Measurements from ENCODE around the gene XXYLT1.

GRCh38 chr3:195031574-195032003, 239.4 kb downstream of the XXYLT1 start:
- TF ChIP-seq CTCF (IDR thresholded peaks at IDR 0.05; ENCODE audit: insufficient read depth, low read length, poor library complexity, severe bottlenecking): no peak
- TF ChIP-seq EZH2phosphoT487 (conservative IDR thresholded peaks at IDR 0.05; ENCODE audit: low read length): no peak

Data from SU-DHL-6 (cell line).